Hepatocyte (in vitro differentiated cells): ENCODE data around the gene USE1. TPM values are rescaled to one million over a fixed set of nuclear protein-coding genes. Genes with fewer than 3 reads are reported as not detected.

Experiments used
- DNase-seq: peaks from one replicate; pipeline ENCODE4 v3.0.0-alpha.2; 2016; ENCODE audit warnings: low spot score
- H2AFZ ChIP-seq: fragments of 200-600 bp; sonication (generic); 2 replicates; pipeline ENCODE4 v1.6.0; 2016; ENCODE audit warnings: antibody characterized with exemption, mild to moderate bottlenecking
- H3K27ac ChIP-seq: fragments of 200-600 bp; sonication (generic); 2 replicates; pipeline ENCODE4 v1.5.1; 2016; ENCODE audit warnings: mild to moderate bottlenecking
- H3K27me3 ChIP-seq: fragments of 200-600 bp; sonication (generic); 2 replicates; pipeline ENCODE4 v1.6.1; 2016
- H3K36me3 ChIP-seq: fragments of 200-600 bp; sonication (generic); replicated peaks from 2 replicates; pipeline ENCODE4 v1.5.1; 2016; ENCODE audit warnings: low read depth; ENCODE audit not compliant: insufficient read depth
- H3K4me1 ChIP-seq: fragments of 200-600 bp; sonication (generic); 2 replicates; pipeline ENCODE4 v1.5.1; 2016; ENCODE audit warnings: mild to moderate bottlenecking, moderate library complexity; ENCODE audit not compliant: insufficient read depth
- H3K4me2 ChIP-seq: fragments of 200-600 bp; sonication (generic); 2 replicates; pipeline ENCODE4 v1.6.0; 2016
- H3K4me3 ChIP-seq: fragments of 200-600 bp; sonication (generic); 2 replicates; pipeline ENCODE4 v1.5.1; 2016; ENCODE audit warnings: mild to moderate bottlenecking
- H3K79me2 ChIP-seq: fragments of 200-600 bp; sonication (generic); 2 replicates; pipeline ENCODE4 v1.6.0; 2017; ENCODE audit warnings: mild to moderate bottlenecking
- H3K9me2 ChIP-seq: fragments of 200-600 bp; sonication (generic); replicated peaks from 2 replicates; pipeline ENCODE4 v1.6.0; 2017; ENCODE audit warnings: mild to moderate bottlenecking; ENCODE audit not compliant: insufficient read depth
- H3K9me3 ChIP-seq: fragments of 200-600 bp; sonication (generic); 2 replicates; pipeline ENCODE4 v1.5.1; 2016; ENCODE audit warnings: low read depth, mild to moderate bottlenecking
- H4K20me1 ChIP-seq: fragments of 200-600 bp; sonication (generic); 2 replicates; pipeline ENCODE4 v1.6.0; 2016; ENCODE audit warnings: mild to moderate bottlenecking; ENCODE audit not compliant: insufficient read depth, poor library complexity, severe bottlenecking
- EZH2 ChIP-seq: fragments of 200-600 bp; sonication (generic); IDR thresholded peaks from 2 replicates; pipeline ENCODE4 v1.6.1; 2016; ENCODE audit warnings: antibody characterized with exemption, mild to moderate bottlenecking, borderline replicate concordance
- EZH2phosphoT487 ChIP-seq: fragments of 200-600 bp; sonication (generic); IDR thresholded peaks from one replicate; pipeline ENCODE4 v1.6.1; 2018; ENCODE audit warnings: antibody characterized with exemption, mild to moderate bottlenecking, low read depth, moderate library complexity; ENCODE audit not compliant: unreplicated experiment, severe bottlenecking
- WGBS: methylation state at CpG from one replicate; pipeline ENCODE4 v1.1.6; 2016; ENCODE audit warnings: low lambda C conversion rate; ENCODE audit errors: missing lambda C conversion rate; 5-methylcytosine and 5-hydroxymethylcytosine counted together
- polyA plus RNA-seq: library from polyadenylated mRNA; unstranded; fragments of >200 nt; fragmentation: Nextera tagmentation; extraction: Ambion mirVana; gene quantifications from 2 replicates; pipeline ENCODE4 v1.2.1, GENCODE V29; 2016
- total RNA-seq: library from RNA; depleted of rRNA; stranded (reverse); fragments of >200 nt; gene quantifications from 2 replicates; pipeline ENCODE4 v1.2.3, GENCODE V29; 2014
- TF ChIP-seq, protein P1 (sequence below): fragments of 200-600 bp; sonication (generic); IDR thresholded peaks from 2 replicates; pipeline ENCODE4 v1.5.1; 2016; ENCODE audit warnings: antibody characterized with exemption, mild to moderate bottlenecking; ENCODE audit not compliant: poor library complexity

Gene USE1
- total and polyA plus RNA-seq, 2 experiments from 2014 or later, result 26.9 to 46.7 TPM

DNA sequence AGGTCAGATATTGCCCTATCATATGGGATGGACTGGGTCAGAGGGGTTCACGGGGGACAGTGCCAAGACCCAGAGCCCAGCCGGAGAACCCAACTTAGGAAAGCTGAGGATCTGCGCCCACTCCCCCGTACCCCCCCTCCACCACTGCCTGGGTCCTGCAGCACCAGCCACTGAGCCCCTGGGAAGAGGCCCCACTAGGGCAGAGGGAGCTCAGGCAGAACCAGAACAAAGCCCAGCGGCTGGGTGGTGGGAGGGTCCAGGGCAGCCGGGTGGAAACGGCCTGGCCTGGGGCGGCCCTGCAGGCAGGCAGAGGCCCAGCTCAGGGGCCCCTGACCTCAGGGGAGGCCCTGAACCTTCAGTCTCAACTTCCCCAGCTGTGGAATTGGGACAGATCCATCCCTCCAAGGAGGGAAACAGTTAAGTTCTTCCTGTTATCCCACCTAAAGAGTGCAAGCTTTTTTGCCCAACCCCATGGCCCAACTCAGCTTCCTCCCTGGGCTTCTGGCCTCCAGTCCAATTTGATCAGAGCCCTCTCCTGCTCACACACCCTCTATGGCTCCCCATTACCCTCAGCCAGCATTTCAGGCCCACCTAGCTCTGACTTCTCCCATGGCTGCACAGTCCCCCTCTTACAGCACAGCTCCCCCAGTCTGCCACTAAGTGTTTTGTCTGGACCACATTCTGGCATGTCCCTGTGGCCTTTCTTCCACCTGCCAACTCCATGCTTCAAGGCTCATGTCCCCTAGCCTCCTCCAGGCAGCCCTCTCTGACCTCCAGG lies 27.5 kb downstream of the USE1 start:
- Histone ChIP-seq H3K79me2 (peaks cover 71% of the 10 kb centered on the region), H4K20me1 (peaks cover 31% of the 10 kb centered on the region), H3K9me2 (no peaks in the 10 kb centered on the region), H3K4me1 (peaks cover 54% of the 10 kb centered on the region), H3K27ac (peak overlapping the region; percentile 86), H3K36me3 (no peaks in the 10 kb centered on the region), H3K4me2 (peak overlapping the region; percentile 98), H3K4me3 (peak overlapping the region; percentile 95), H2AFZ (no peak overlapping the region), H3K27me3 (no peaks in the 10 kb centered on the region), H3K9me3 (no peaks in the 10 kb centered on the region)
- 53% methylated on average over 8 of the region's 8 CpGs for WGBS
- TF ChIP-seq, protein P1, sequence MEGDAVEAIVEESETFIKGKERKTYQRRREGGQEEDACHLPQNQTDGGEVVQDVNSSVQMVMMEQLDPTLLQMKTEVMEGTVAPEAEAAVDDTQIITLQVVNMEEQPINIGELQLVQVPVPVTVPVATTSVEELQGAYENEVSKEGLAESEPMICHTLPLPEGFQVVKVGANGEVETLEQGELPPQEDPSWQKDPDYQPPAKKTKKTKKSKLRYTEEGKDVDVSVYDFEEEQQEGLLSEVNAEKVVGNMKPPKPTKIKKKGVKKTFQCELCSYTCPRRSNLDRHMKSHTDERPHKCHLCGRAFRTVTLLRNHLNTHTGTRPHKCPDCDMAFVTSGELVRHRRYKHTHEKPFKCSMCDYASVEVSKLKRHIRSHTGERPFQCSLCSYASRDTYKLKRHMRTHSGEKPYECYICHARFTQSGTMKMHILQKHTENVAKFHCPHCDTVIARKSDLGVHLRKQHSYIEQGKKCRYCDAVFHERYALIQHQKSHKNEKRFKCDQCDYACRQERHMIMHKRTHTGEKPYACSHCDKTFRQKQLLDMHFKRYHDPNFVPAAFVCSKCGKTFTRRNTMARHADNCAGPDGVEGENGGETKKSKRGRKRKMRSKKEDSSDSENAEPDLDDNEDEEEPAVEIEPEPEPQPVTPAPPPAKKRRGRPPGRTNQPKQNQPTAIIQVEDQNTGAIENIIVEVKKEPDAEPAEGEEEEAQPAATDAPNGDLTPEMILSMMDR, result no peak
- TF ChIP-seq EZH2 (no peak), EZH2phosphoT487 (no peak)
- DNase-seq, result no peak

DNA sequence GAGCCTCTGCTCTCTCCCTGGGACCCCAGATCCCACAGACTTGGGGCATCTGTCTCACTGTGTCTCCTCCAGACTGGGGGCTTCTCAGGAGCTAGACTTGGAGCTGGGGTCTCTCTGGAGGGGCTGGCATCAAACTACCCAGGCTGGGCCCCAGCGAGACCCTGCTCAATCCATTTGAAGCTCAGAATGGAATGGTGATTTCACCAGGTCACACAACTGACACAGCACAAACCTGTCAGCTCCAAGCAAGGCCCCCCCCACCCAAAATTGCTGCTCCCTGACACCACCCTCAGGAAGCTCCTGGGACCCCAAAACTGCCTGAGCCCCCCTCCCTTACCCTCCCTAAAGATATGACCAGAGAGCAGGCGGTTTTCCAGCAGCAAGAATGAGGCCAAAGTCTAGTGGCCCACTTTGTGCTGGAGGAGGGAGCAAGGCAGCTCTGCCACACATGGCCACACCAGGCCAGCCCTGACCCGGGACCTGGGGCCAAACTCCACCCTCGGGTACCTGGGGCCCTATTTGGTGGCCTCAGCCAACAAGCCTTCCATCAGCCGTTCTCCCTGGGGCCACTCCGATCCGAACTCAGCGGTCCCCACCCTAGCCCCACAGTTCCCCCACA lies 28.2 kb downstream of the USE1 start:
- Histone ChIP-seq H3K4me2 (peak overlapping the region; percentile 98), H3K9me3 (no peaks in the 10 kb centered on the region), H3K9me2 (no peaks in the 10 kb centered on the region), H3K79me2 (peaks cover 64% of the 10 kb centered on the region), H4K20me1 (peaks cover 31% of the 10 kb centered on the region), H3K4me3 (peak overlapping the region; percentile 95), H2AFZ (no peak overlapping the region), H3K4me1 (peaks cover 61% of the 10 kb centered on the region), H3K27ac (peak overlapping the region; percentile 86), H3K27me3 (no peaks in the 10 kb centered on the region), H3K36me3 (no peaks in the 10 kb centered on the region)
- 33% methylated on average over 4 of the region's 8 CpGs for WGBS
- DNase-seq, result no peak
- TF ChIP-seq EZH2 (no peak), EZH2phosphoT487 (no peak)
- TF ChIP-seq, protein P1, result no peak

DNA sequence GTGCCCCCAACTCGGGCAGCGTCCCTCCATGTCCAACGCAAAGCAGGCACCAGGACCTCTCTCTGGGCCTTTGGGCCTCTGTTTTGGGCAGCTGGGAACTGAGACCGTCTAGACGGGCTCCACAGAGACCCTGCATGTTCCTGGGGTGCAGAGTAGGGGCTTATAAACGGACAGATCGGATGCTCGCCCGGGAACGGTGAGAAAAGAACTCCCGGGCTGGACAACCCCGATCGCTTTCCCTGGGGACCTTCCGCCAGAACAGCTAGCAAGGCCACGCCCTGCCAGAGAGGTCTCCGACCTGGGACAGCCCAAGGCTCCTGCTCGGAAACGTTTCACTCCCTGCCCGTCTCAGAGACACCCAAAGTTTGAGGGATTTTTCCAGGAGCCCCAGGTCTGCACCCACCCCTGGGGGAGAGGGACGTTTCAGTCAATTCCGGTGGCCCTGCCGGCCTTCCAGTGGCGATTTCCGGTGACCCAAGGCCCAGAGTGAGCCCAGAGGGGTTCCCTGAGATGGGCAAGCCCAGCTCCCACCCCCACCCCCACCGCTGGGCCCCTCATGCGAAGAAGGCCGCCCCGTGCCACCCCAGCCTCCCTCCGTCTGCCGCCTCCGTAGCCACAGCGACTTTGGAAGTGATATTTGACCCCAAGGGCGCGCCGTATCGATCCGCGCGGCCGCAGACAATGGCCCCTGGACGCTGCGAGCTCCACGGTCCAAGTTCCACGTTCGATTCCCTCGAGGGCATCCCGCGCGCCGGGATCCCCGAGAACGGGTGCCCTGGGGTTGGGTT lies 28.9 kb downstream of the USE1 start:
- Histone ChIP-seq H3K36me3 (no peaks in the 10 kb centered on the region), H3K79me2 (peaks cover 57% of the 10 kb centered on the region), H3K4me1 (peaks cover 68% of the 10 kb centered on the region), H4K20me1 (peaks cover 31% of the 10 kb centered on the region), H3K4me2 (peak overlapping the region; percentile 98), H3K27me3 (no peaks in the 10 kb centered on the region), H3K27ac (peak overlapping the region; percentile 86), H2AFZ (peak overlapping the region; percentile 51), H3K9me2 (no peaks in the 10 kb centered on the region), H3K4me3 (peak overlapping the region; percentile 95), H3K9me3 (no peaks in the 10 kb centered on the region)
- DNase-seq, result peak; percentile 73
- 2% methylated on average over 43 of the region's 52 CpGs for WGBS
- TF ChIP-seq, protein P1, result no peak
- no peak for TF ChIP-seq EZH2
- no peak for TF ChIP-seq EZH2phosphoT487
